ENCODE results near the gene GPS1. TPM values are rescaled to one million over a fixed set of nuclear protein-coding genes. Genes with fewer than 3 reads are reported as not detected.
A peak's percentile ranks its signal among the peaks of the same experiment; 100 is the strongest.

The GPS1 gene
- total RNA-seq, 1 experiment from 2014 or later = 84.0 TPM

- no peak for DNase-seq (ENCODE audit: low read depth)
These were observed 38.2 kb downstream of the GPS1 start for GRCh38 chr17:82089723-82090548.

GRCh38 chr17:82090549-82091263, 39.0 kb downstream of the GPS1 start:
- no peak for DNase-seq (ENCODE audit: low read depth)

- DNase-seq (ENCODE audit: low read depth) = no peak
These were observed 39.8 kb downstream of the GPS1 start for GRCh38 chr17:82091264-82092066.

GRCh38 chr17:82092094-82092586, 40.4 kb downstream of the GPS1 start:
- DNase-seq (ENCODE audit: low read depth) = no peak

- DNase-seq (ENCODE audit: low read depth) = no peak
These were observed 40.9 kb downstream of the GPS1 start for GRCh38 chr17:82092628-82092994.

GRCh38 chr17:82092995-82093751, 41.5 kb downstream of the GPS1 start:
- DNase-seq (ENCODE audit: low read depth) = no peak

GRCh38 chr17:82094931-82095776, 43.5 kb downstream of the GPS1 start:
- DNase-seq (ENCODE audit: low read depth) = no peak

- no peak for DNase-seq (ENCODE audit: low read depth)
These were observed 44.3 kb downstream of the GPS1 start for GRCh38 chr17:82095777-82096708.

- DNase-seq (ENCODE audit: low read depth) = no peak
These were observed 45.0 kb downstream of the GPS1 start for GRCh38 chr17:82096709-82097183.

GRCh38 chr17:82097184-82097918, 45.7 kb downstream of the GPS1 start:
- peak; percentile 56 for DNase-seq (ENCODE audit: low read depth)

- DNase-seq (ENCODE audit: low read depth) = no peak
These were observed 46.1 kb downstream of the GPS1 start for GRCh38 chr17:82097919-82098168.

- peak; percentile 92 for DNase-seq (ENCODE audit: low read depth)
These were observed 46.7 kb downstream of the GPS1 start, which contains the start of gene FASN for GRCh38 chr17:82098169-82098938. TSS of gene FASN (minus strand) at chr17:82098236. CDS start at chr17:82096445, 1,791 bp downstream.

GRCh38 chr17:82098939-82099763, 47.5 kb downstream of the GPS1 start:
- no peak for DNase-seq (ENCODE audit: low read depth)

GRCh38 chr17:82100502-82101298, 49.0 kb downstream of the GPS1 start:
- DNase-seq (ENCODE audit: low read depth) = no peak

- DNase-seq (ENCODE audit: low read depth) = no peak
These were observed 49.6 kb downstream of the GPS1 start for GRCh38 chr17:82101301-82101715.

Data from RPMI7951 (cell line).